ENCODE results near the gene EEIG2.

EEIG2 gene

GRCh38 chr1:108583757-108584427 is 24.0 kb downstream of the EEIG2 start:
- no peak for DNase-seq (ENCODE audit: low spot score)

- DNase-seq (ENCODE audit: low spot score), result no peak
Observed at GRCh38 chr1:108584428-108584856, 24.5 kb downstream of the EEIG2 start.

- DNase-seq (ENCODE audit: low spot score), result no peak
Observed at GRCh38 chr1:108585313-108585712, 25.4 kb downstream of the EEIG2 start.

GRCh38 chr1:108590441-108590840 is 30.5 kb downstream of the EEIG2 start:
- peak; percentile 11 for DNase-seq (ENCODE audit: low spot score)

GRCh38 chr1:108590957-108591356 is 31.1 kb downstream of the EEIG2 start:
- DNase-seq (ENCODE audit: low spot score), result peak; percentile 82

- DNase-seq (ENCODE audit: low spot score), result no peak
Observed at GRCh38 chr1:108591466-108591865, 31.6 kb downstream of the EEIG2 start.

GRCh38 chr1:108592030-108592759 is 32.3 kb downstream of the EEIG2 start:
- peak; percentile 63 for DNase-seq (ENCODE audit: low spot score)

GRCh38 chr1:108593448-108593847 is 33.5 kb downstream of the EEIG2 start:
- DNase-seq (ENCODE audit: low spot score), result no peak

GRCh38 chr1:108595507-108595906 is 35.6 kb downstream of the EEIG2 start:
- DNase-seq (ENCODE audit: low spot score), result no peak

GRCh38 chr1:108597041-108597440 is 37.1 kb downstream of the EEIG2 start:
- DNase-seq (ENCODE audit: low spot score), result no peak

- DNase-seq (ENCODE audit: low spot score), result no peak
Observed at GRCh38 chr1:108598340-108598739, 38.4 kb downstream of the EEIG2 start.

GRCh38 chr1:108600504-108600903 is 40.6 kb downstream of the EEIG2 start:
- no peak for DNase-seq (ENCODE audit: low spot score)

GRCh38 chr1:108601708-108602410 is 42.0 kb downstream of the EEIG2 start:
- no peak for DNase-seq (ENCODE audit: low spot score)

GRCh38 chr1:108605633-108606032 is 45.7 kb downstream of the EEIG2 start:
- DNase-seq (ENCODE audit: low spot score), result no peak

- DNase-seq (ENCODE audit: low spot score), result no peak
Observed at GRCh38 chr1:108606478-108606877, 46.6 kb downstream of the EEIG2 start.

- DNase-seq (ENCODE audit: low spot score), result no peak
Observed at GRCh38 chr1:108609483-108610049, 49.7 kb downstream of the EEIG2 start.
